K562 (cell line): ENCODE measurements around the gene CHST12. TPM values are rescaled to one million over a fixed set of nuclear protein-coding genes. Genes with fewer than 3 reads are reported as not detected.

Source experiments
- ATAC-seq: fragments of 200-7000 bp; cut with Tn5 transposase; 3 replicates; pipeline ENCODE4 v1.9.1; 2020; ENCODE audit warnings: moderate library complexity
- BruUV-seq: library from RNA; stranded (reverse); fragments of 400-500 nt; replicated peaks from 2 replicates; lab custom pipeline; 2021; lab: Mats Ljungman, UMichigan
- CTCF ChIA-PET: fragments of 300-600 bp; formaldehyde crosslinking; extraction: SDS; loops from one replicate; lab custom pipeline; 2021; ENCODE audit warnings: low intra/inter-chr PET ratio; lab: Yijun Ruan, JAX
- POLR2A ChIA-PET: fragments of 300-600, 350-650 bp; sonication (Branson Sonifier 250); formaldehyde crosslinking; extraction: SDS; loops from one replicate; lab custom pipeline; 2021; ENCODE audit warnings: antibody characterized with exemption, inconsistent platforms; lab: Yijun Ruan, JAX
- DNase-seq, 4 experiments: peaks; one replicate each; pipeline versions ENCODE4 v3.0.0 to v3.0.0-alpha.2; 2011 to 2018; ENCODE audit warnings: low spot score in 3 of 4, mixed read lengths in 3 of 4; ENCODE audit errors: extremely low read depth in 1 of 4
- FAIRE-seq: peaks from 2 replicates; lab custom pipeline; 2011; peaks lifted over from hg19 to GRCh38; lab: Jason Lieb, UNC
- H2AFZ ChIP-seq: 2 replicates; pipeline ENCODE4 v1.6.0; 2011; ENCODE audit warnings: low read depth, low read length, control low read depth, inconsistent platforms
- H3K27ac ChIP-seq: fragments of 200-600 bp; 3 replicates; pipeline ENCODE4 v1.8.0; 2011; ENCODE audit warnings: low read depth, mild to moderate bottlenecking, control low read depth, inconsistent platforms, low read length, moderate library complexity, mixed read lengths; ENCODE audit errors: extremely low read depth
- H3K27me3 ChIP-seq, 2 experiments: fragments of 300-600 bp in 1 of 2; 2 replicates in 1 of 2; 3 replicates in 1 of 2; pipeline versions ENCODE4 v1.6.0 to v1.8.0; 2011; ENCODE audit warnings: inconsistent platforms in 2 of 2, low read length in 2 of 2, mild to moderate bottlenecking in 1 of 2, mixed read lengths in 1 of 2, moderate library complexity in 1 of 2; ENCODE audit not compliant: control insufficient read depth in 2 of 2, insufficient read depth in 2 of 2
- H3K36me3 ChIP-seq: fragments of 300-600 bp; 3 replicates; pipeline ENCODE4 v1.8.0; 2011; ENCODE audit warnings: mild to moderate bottlenecking, low read length, inconsistent platforms; ENCODE audit not compliant: control insufficient read depth, insufficient read depth
- H3K4me1 ChIP-seq, 2 experiments: fragments of 200-600 bp in 1 of 2; replicated peaks in 1 of 2; 2 replicates in 1 of 2; 3 replicates in 1 of 2; pipeline versions ENCODE4 v1.5.1 to v1.8.0; 2011; ENCODE audit warnings: inconsistent platforms in 2 of 2, low read length in 2 of 2, mild to moderate bottlenecking in 1 of 2, mixed read lengths in 1 of 2, moderate library complexity in 1 of 2; ENCODE audit not compliant: control insufficient read depth in 2 of 2, insufficient read depth in 2 of 2
- H3K4me2 ChIP-seq: 2 replicates; pipeline ENCODE4 v1.6.1; 2011; ENCODE audit warnings: low read length, control low read depth, inconsistent platforms, mixed read lengths; ENCODE audit not compliant: insufficient read depth
- H3K4me3 ChIP-seq: fragments of 200-600 bp; sonication (generic), shearing (Covaris generic); 2 replicates; pipeline ENCODE4 v1.5.1; 2016; ENCODE audit warnings: control low read depth, inconsistent platforms
- H3K79me2 ChIP-seq: fragments of 200-600 bp; 3 replicates; pipeline ENCODE4 v1.8.0; 2011; ENCODE audit warnings: low read length, inconsistent platforms; ENCODE audit not compliant: control insufficient read depth, insufficient read depth
- H3K9ac ChIP-seq, 2 experiments: 2 replicates each; pipeline versions ENCODE4 v1.6.0 to v1.6.1; 2011; ENCODE audit warnings: low read depth in 2 of 2, low read length in 2 of 2, control low read depth in 1 of 2, inconsistent platforms in 1 of 2, mild to moderate bottlenecking in 1 of 2, mixed read lengths in 1 of 2; ENCODE audit not compliant: insufficient read depth in 1 of 2
- H3K9me1 ChIP-seq: one replicate; pipeline ENCODE4 v1.6.0; 2011; ENCODE audit warnings: inconsistent platforms, mild to moderate bottlenecking, low read length, moderate library complexity; ENCODE audit not compliant: control insufficient read depth, insufficient read depth
- H3K9me3 ChIP-seq: replicated peaks from 2 replicates; pipeline ENCODE4 v1.5.1; 2011; ENCODE audit warnings: low read depth, low read length, inconsistent platforms; ENCODE audit not compliant: control insufficient read depth, insufficient read depth
- H4K20me1 ChIP-seq: replicated peaks from 2 replicates; pipeline ENCODE4 v1.6.1; 2011; ENCODE audit warnings: low read length, inconsistent platforms, mixed read lengths; ENCODE audit not compliant: control insufficient read depth, insufficient read depth
- FOXK1 ChIP-seq: sonication (generic); formaldehyde crosslinking; IDR thresholded peaks from 2 replicates; pipeline ENCODE4 v1.8.0; 2022; ENCODE audit warnings: missing genetic modification reagents, mild to moderate bottlenecking, borderline replicate concordance
- JUN ChIP-seq, 2 experiments: sonication (generic) in 1 of 2; formaldehyde crosslinking in 1 of 2; IDR thresholded peaks; 2 replicates each; pipeline versions ENCODE4 v1.6.1 to v1.8.0; 2012 to 2022; ENCODE audit warnings: borderline replicate concordance in 2 of 2, mild to moderate bottlenecking in 2 of 2, improper control_type of control experiment in 1 of 2, low read depth in 1 of 2, low read length in 1 of 2, missing genetic modification reagents in 1 of 2
- KLF13 ChIP-seq: fragments of 450-650 bp; IDR thresholded peaks from 2 replicates; pipeline ENCODE4 v1.6.1; 2016; ENCODE audit warnings: missing genetic modification characterization, low read depth, mild to moderate bottlenecking, missing compliant biosample characterization, moderate library complexity, borderline replicate concordance
- MAZ ChIP-seq, 2 experiments: fragments of 450-650 bp in 1 of 2; sonication (generic) in 1 of 2; formaldehyde crosslinking; IDR thresholded peaks in 1 of 2; conservative IDR thresholded peaks in 1 of 2; 2 replicates each; pipeline versions ENCODE4 v1.4.0 to v1.5.0; 2020; ENCODE audit warnings: mild to moderate bottlenecking in 1 of 2, missing genetic modification reagents in 1 of 2
- RBFOX2 ChIP-seq: fragments of 200-400 bp; formaldehyde crosslinking; IDR thresholded peaks from 2 replicates; pipeline ENCODE4 v1.6.1; 2017; ENCODE audit warnings: low read depth, mild to moderate bottlenecking, low read length, moderate library complexity
- TRIM24 ChIP-seq, 2 experiments: fragments of 450-650 bp; IDR thresholded peaks; 2 replicates each; pipeline ENCODE4 v1.6.1; 2016
- WGBS: fragments of 100-300 bp; shearing (Covaris generic); methylation state at CpG from one replicate; pipeline ENCODE4 v1.1.6; 2016; ENCODE audit warnings: low coverage, mixed read lengths; ENCODE audit not compliant: insufficient coverage; ENCODE audit errors: missing lambda C conversion rate; 5-methylcytosine and 5-hydroxymethylcytosine counted together
- in situ Hi-C: fragments of 300-500 bp; cut with MboI; formaldehyde crosslinking; loops from 4 replicates; pipeline ENCODE4 v1.15.0; 2018; ENCODE audit warnings: inconsistent platforms, mixed read lengths
- intact Hi-C: fragments of 100-400 bp; cut with micrococcal nuclease; formaldehyde crosslinking; loops from 2 replicates; pipeline ENCODE4 v1.14.2; 2022
- polyA plus RNA-seq, 8 experiments: library from polyadenylated mRNA; depleted of rRNA in 4 of 8; stranded (reverse) in 5 of 8; unstranded in 3 of 8; fragments of >200 nt; fragmentation: Nextera tagmentation in 2 of 8; fragmentation: Illumina TruSeq in 1 of 8; extraction: Ambion mirVana in 2 of 8; extraction: Trizol in 1 of 8; gene quantifications; 2 replicates each; pipeline versions ENCODE4 v1.2.1 to v1.2.3, GENCODE V29; 2011 to 2014; ENCODE audit warnings: inconsistent platforms in 1 of 8, missing spikeins in 1 of 8
- total RNA-seq, 7 experiments: library from RNA; depleted of rRNA in 6 of 7; stranded (reverse); fragments of >200 nt in 6 of 7; fragmentation: Illumina TruSeq in 2 of 7; extraction: Trizol in 2 of 7; gene quantifications; 2 replicates each; pipeline versions ENCODE4 v1.2.1 to v1.2.3, GENCODE V29; 2011 to 2021; ENCODE audit warnings: low replicate concordance in 1 of 7
- TF ChIP-seq, protein P1 (sequence below): sonication (generic); formaldehyde crosslinking; IDR thresholded peaks from 2 replicates; pipeline ENCODE4 v1.8.0; 2022; ENCODE audit warnings: mild to moderate bottlenecking, missing genetic modification reagents
- TF ChIP-seq, protein P2 (sequence below): sonication (generic); formaldehyde crosslinking; IDR thresholded peaks from 2 replicates; pipeline ENCODE4 v1.5.0; 2020; ENCODE audit warnings: missing genetic modification reagents
- TF ChIP-seq, protein P3 (sequence below): fragments of 450-650 bp; formaldehyde crosslinking; IDR thresholded peaks from 2 replicates; pipeline ENCODE4 v1.4.0; 2020; ENCODE audit warnings: mild to moderate bottlenecking, moderate library complexity
- TF ChIP-seq, protein P4 (sequence below), 2 experiments: fragments of 450-650 bp in 1 of 2; sonication (generic) in 1 of 2; formaldehyde crosslinking; conservative IDR thresholded peaks; 2 replicates each; pipeline versions ENCODE4 v1.4.0 to v1.8.1; 2020 to 2022; ENCODE audit warnings: mild to moderate bottlenecking in 1 of 2, missing genetic modification reagents in 1 of 2

Gene CHST12
- total and polyA plus RNA-seq, 9 of the 15 experiments (the other 6 are each of a cell fraction or from before 2014, with no cell fraction given), result 0.18 to 19.8 (median 3.6) TPM

DNA sequence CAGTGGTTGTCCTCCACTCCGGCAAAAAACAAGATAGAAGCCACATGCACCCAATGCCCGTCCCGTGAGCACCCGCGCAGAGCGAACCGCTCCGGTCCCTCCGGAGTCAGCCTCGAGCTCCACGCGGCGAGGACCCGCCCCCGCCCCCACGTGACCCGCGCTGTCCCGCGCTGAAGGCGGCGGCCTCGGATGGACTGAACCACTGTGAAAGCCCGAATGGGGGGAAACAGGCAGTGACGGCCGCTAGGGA lies 49.5 kb upstream of the CHST12 start:
- CTCF ChIA-PET, result no interaction called here
- no peaks in the 10 kb centered on the region for H3K9me3 ChIP-seq
- in situ Hi-C loops (no loop called here), intact Hi-C loops (loop anchor here (5.0 kb wide), 1 partner anchor 252 kb away; no protein-coding TSS in a partner anchor)
- peaks cover 34% of the 10 kb centered on the region for H4K20me1 ChIP-seq
- FAIRE-seq (peak; percentile 75), DNase-seq (peak; percentile 93 to 96 (median 94)), ATAC-seq (peak; percentile 84)
- BruUV-seq, result no TSS peak
- POLR2A ChIA-PET, result interaction anchor here (0.5 to 1.6 kb wide), 20 partner anchors 9 to 787 kb away, joined by 3 to 6 read pairs (median 3); partner anchors contain the start of genes MAD1L1, MRM2, NUDT1 and SNX8
- WGBS, result 0% methylated on average over 26 of the region's 26 CpGs
- peak overlapping the region; percentile 100 for H2AFZ ChIP-seq
- H3K4me1 ChIP-seq, result peaks cover 24 to 49% of the 10 kb centered on the region in 2 experiments; a peak in 4 of 5 replicates
- H3K79me2 ChIP-seq, result peaks cover 55% of the 10 kb centered on the region
- peak overlapping the region; percentile 92 for H3K4me2 ChIP-seq
- peak overlapping the region; percentile 94 to 100 for H3K9ac ChIP-seq
- H3K36me3 ChIP-seq, result peaks cover 33% of the 10 kb centered on the region
- peak overlapping the region; percentile 93 for H3K4me3 ChIP-seq
- no peaks in the 10 kb centered on the region for H3K9me1 ChIP-seq
- H3K27me3 ChIP-seq, result no peaks in the 10 kb centered on the region
- peak overlapping the region; percentile 100 for H3K27ac ChIP-seq
- TF ChIP-seq TRIM24 (IDR thresholded peaks at IDR 0.05), result peak in 1 of 2 experiments; percentile 21; a peak in 1 of 4 replicates
- peak; percentile 89; the same call in 1 of the 2 replicates for TF ChIP-seq JUN (IDR thresholded peaks at IDR 0.05; ENCODE audit: borderline replicate concordance, low read depth, low read length)
- peak; percentile 90; the same call in 1 of the 2 replicates for TF ChIP-seq JUN (CRISPR knock-in tag; IDR thresholded peaks at IDR 0.05; ENCODE audit: borderline replicate concordance)
- peak; percentile 84 for TF ChIP-seq RBFOX2
- TF ChIP-seq, protein P1, sequence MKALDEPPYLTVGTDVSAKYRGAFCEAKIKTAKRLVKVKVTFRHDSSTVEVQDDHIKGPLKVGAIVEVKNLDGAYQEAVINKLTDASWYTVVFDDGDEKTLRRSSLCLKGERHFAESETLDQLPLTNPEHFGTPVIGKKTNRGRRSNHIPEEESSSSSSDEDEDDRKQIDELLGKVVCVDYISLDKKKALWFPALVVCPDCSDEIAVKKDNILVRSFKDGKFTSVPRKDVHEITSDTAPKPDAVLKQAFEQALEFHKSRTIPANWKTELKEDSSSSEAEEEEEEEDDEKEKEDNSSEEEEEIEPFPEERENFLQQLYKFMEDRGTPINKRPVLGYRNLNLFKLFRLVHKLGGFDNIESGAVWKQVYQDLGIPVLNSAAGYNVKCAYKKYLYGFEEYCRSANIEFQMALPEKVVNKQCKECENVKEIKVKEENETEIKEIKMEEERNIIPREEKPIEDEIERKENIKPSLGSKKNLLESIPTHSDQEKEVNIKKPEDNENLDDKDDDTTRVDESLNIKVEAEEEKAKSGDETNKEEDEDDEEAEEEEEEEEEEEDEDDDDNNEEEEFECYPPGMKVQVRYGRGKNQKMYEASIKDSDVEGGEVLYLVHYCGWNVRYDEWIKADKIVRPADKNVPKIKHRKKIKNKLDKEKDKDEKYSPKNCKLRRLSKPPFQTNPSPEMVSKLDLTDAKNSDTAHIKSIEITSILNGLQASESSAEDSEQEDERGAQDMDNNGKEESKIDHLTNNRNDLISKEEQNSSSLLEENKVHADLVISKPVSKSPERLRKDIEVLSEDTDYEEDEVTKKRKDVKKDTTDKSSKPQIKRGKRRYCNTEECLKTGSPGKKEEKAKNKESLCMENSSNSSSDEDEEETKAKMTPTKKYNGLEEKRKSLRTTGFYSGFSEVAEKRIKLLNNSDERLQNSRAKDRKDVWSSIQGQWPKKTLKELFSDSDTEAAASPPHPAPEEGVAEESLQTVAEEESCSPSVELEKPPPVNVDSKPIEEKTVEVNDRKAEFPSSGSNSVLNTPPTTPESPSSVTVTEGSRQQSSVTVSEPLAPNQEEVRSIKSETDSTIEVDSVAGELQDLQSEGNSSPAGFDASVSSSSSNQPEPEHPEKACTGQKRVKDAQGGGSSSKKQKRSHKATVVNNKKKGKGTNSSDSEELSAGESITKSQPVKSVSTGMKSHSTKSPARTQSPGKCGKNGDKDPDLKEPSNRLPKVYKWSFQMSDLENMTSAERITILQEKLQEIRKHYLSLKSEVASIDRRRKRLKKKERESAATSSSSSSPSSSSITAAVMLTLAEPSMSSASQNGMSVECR (CRISPR knock-in tag), result peak; percentile 68; the same call in 1 of the 2 replicates
- TF ChIP-seq, protein P2, sequence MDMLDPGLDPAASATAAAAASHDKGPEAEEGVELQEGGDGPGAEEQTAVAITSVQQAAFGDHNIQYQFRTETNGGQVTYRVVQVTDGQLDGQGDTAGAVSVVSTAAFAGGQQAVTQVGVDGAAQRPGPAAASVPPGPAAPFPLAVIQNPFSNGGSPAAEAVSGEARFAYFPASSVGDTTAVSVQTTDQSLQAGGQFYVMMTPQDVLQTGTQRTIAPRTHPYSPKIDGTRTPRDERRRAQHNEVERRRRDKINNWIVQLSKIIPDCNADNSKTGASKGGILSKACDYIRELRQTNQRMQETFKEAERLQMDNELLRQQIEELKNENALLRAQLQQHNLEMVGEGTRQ (CRISPR knock-in tag), result peak; percentile 100
- peak; percentile 95 for TF ChIP-seq KLF13 (tag)
- TF ChIP-seq, protein P3, sequence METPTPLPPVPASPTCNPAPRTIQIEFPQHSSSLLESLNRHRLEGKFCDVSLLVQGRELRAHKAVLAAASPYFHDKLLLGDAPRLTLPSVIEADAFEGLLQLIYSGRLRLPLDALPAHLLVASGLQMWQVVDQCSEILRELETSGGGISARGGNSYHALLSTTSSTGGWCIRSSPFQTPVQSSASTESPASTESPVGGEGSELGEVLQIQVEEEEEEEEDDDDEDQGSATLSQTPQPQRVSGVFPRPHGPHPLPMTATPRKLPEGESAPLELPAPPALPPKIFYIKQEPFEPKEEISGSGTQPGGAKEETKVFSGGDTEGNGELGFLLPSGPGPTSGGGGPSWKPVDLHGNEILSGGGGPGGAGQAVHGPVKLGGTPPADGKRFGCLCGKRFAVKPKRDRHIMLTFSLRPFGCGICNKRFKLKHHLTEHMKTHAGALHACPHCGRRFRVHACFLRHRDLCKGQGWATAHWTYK, result peak; percentile 46; the same call in 1 of the 2 replicates
- peak; percentile 50 to 72 for TF ChIP-seq MAZ (CRISPR knock-in tag; conservative IDR thresholded peaks at IDR 0.05 in 1 of 2, IDR thresholded peaks at IDR 0.05 in 1 of 2)
- TF ChIP-seq, protein P4, sequence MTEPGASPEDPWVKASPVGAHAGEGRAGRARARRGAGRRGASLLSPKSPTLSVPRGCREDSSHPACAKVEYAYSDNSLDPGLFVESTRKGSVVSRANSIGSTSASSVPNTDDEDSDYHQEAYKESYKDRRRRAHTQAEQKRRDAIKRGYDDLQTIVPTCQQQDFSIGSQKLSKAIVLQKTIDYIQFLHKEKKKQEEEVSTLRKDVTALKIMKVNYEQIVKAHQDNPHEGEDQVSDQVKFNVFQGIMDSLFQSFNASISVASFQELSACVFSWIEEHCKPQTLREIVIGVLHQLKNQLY (CRISPR knock-in tag; conservative IDR thresholded peaks at IDR 0.05), result peak in 1 of 2 experiments; percentile 88; a peak in 1 of 4 replicates
- peak; percentile 96 for TF ChIP-seq FOXK1
